T-helper 1 cell treated with Interleukin-12 subunit alpha and Interleukin-12 subunit beta and Interleukin-4 antibody, amounts not matched to agents 30 ng/mL and 1 ng/mL, for 36 hours (primary cell): ENCODE measurements around the gene MTOR. TPM values are rescaled to one million over a fixed set of nuclear protein-coding genes. Genes with fewer than 3 reads are reported as not detected.

Experiments
- intact Hi-C: fragments of 100-400 bp; cut with micrococcal nuclease; formaldehyde crosslinking; loops from one replicate; pipeline ENCODE4 v1.15.1; 2024
- total RNA-seq: library from RNA; stranded (reverse); gene quantifications from 2 replicates; pipeline ENCODE4 v1.2.3, GENCODE V29; 2022

MTOR gene
- total RNA-seq, 1 donor from 2014 or later, result 53.2 TPM

DNA sequence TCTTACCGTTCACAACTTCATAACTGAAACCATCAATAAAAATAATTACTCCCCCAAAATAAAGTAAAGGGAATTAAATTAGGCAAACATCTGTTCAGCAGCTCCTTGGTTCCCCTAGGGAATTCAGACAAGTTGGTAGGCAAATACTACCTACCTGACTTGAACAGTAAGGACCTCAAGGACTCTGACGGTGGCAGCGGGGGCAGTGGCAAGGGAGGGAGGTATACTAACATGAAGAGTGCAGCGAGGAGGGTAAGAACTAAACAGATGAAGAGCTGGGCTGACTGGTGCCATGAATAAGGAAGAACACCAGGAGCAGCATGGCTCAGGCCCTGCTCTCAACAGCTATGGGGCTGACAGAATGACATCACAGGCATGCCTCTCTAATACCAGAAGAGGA lies 33.1 kb downstream of the MTOR start:
- intact Hi-C loops, result no loop called here

DNA sequence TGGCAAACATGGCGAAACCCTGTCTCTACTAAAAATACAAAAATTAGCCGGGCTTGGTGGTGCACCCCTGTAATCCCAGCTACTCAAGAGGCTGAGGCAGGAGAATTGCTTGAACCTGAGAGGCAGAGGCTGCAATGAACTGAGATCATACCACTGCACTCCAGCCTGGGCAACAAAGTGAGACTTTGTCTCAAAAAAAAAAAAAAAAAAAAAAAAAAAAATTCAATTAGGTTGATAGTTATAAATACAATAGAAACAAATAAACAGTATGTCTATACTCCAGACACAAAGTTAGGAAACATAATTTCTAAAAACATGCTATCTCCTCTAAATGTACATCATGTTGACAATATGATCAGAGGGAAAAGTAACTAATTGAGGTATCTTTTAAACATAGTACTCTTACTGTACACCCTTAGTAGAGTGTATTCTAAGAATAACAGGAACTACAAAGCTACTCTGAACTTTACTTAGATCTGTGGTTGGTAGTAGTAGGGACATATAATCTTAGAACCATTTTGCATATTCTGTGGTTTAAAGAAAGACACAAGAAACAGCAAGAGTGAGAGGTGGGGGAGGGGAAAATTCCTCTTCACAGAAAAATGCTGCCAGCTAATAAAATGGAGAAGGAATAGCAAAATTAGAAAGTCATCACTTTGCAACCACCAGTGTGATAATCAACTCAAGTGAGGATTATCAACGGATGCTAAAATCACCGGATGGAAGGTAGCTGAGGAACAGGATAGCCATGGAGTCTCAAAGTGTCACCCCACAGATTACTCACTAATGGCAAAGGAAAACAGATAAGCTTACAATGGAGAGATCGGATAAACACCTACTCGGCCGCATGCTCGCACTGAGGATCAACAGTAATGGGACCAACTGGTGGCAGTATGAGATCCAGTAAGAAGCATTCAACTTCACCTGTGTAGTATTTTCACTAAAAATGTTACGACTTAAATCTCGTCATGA lies 35.0 kb downstream of the MTOR start:
- intact Hi-C loops, result no loop called here

DNA sequence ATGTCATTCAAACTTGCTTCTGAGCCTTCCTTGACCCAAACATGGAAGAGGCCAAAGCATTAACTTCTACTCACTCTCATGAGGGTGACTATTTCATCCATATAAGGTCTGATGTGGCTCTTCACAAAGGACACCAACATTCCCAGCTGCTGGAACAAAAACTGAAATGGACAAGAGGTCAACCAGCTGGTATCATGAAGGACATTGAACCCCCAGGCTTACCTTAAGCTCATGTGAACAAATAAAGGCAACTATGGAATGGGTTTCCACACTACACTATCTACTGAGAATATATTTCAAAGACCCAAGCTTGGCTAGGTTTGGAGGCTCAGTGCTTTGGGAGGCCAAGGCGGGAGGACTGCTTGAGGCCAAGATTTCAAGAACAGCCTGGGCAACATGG lies 46.3 kb downstream of the MTOR start:
- intact Hi-C loops, result no loop called here

DNA sequence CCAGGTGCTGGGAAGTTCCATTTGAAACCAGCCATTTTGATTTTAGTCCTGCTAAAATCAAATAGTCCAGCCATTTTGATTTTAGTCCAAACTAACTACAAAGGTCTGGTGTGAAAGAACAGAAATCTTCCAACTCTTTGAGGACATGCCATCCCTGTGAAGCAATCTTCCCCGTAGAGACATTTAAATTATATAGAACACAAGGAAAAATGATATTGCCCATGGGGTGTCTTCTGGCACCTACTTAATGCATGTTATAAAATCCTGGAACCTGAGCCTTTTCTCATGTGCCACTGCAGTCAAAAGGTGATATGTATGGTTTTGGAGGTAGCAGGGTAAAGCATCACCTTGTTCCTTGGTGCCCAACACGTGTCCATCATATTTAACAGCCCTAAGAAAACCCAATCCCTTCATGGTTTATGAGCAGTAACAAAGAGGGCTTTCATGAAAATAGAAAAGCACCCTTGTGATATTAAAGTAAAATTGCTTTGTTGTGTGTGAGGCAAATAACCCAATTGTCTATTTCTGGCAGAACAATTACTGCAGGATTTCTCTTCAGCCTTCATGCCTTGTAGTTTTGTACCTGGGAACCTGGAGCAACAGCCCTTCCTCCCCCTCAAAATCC lies 46.9 kb downstream of the MTOR start:
- intact Hi-C loops, result no loop called here

DNA sequence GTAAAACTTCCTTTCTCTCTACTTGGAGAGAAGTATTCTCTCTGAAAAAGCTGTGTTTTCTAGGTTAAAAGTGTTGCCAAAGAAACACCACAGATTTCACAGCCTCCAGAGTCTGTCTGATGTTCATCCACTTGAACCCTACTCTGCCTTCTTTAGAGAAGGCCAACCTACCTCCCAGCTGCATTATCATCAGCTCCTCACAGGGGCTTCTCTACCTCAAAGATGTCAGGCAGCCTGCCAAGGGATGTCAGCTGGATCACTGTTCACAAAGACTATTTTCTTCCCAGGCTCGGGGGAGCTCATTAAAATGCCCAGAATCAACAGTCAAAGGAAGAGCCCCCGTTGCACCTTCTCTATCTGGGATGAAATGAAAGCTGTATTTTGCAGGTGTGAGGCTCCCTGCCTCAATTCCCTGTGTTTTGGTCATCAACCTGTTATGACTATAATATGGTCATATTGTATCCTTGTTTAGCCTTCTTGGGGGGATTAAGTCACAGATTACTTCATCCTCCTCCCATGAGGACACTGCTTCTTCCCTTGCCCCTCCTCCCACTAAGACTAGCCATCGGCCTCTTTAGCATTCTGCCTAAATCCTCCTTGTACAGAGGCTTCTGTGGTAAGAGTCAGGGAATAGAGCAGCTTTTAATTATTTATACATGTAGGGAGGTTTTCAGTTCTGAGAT lies 47.5 kb downstream of the MTOR start:
- intact Hi-C loops, result no loop called here

DNA sequence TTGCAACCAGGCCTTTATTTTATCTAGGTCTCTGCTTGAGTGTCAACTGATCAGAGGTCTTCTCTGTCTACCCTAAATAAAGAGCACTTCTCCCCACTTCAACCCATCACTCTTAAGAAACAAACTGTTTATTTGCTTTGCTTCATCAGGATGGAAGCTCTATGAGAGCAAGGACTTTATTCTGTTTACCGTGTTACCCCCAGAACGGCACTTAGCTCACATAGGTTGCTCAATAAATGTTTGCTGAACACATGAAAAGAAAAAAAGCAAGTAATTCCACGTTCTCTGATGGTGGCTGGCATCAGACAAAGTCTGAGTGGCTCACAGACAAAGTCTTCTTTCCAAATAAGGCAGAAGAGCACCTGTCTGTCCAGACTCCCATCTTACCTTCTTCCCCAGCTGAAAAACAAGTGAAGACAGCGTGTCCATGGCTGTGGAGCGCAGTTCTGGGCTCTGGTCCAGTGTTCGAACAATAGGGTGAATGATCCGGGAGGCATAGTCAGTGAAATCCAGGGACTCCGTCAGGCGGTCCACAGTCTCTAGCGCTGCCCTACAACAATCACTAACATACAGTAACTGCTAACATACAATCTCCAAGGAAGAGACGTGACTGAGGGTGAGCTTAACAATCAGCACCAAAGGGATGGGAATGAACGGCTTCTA lies 50.3 kb downstream of the MTOR start:
- intact Hi-C loops, result no loop called here

DNA sequence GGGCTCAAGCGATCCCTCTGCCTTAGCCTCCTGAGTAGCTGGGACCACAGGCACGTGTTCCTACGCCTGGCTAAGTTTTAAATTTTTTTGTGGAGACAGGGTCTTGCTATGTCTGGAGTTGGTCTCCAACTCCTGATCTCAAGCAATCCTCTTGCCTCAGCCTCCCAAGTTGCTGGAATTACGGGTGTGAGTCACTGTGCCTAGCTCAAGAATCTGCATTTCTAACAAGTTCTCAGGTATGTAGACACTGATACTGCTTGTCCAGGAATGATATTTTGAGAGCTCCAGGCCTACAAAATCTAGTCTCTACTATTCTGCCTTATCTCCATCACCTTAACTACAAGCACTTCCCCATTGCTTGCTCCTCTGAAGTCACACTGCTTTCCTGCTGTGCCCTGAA lies 50.9 kb downstream of the MTOR start:
- intact Hi-C loops, result no loop called here

DNA sequence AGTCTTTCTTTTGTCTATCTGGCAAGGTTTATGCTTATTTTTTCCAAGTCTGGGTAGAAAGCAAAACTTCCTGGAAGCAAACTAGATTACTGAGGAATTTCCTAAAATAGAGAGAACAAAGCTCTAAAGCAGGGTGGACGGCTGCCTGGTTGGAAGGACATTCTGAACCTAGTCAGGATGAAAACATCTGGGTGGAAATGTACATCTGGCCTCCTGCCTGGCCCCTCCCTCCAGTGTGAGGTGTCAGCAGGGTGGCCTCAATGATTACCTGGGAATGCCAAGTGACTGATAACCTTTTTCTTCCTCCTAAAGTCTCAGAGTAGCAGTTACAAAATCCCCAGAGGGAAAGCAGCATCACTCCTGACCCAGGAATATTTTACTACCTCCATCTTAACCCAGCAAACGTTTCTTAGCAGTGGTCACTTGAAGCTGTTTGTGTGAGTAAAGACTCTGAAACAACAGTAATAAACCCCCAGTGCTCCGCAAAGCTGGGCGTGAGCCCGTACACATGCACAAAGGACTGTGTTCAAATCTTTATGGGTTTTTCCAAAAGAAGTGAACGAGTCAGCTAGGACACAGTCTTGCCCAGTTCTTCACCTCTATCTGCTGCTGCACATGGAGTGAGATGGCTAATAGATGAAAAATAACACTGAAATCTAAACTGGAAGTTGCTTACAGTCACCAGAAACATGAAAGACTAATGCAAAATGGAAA lies 54.3 kb downstream of the MTOR start:
- intact Hi-C loops, result no loop called here

DNA sequence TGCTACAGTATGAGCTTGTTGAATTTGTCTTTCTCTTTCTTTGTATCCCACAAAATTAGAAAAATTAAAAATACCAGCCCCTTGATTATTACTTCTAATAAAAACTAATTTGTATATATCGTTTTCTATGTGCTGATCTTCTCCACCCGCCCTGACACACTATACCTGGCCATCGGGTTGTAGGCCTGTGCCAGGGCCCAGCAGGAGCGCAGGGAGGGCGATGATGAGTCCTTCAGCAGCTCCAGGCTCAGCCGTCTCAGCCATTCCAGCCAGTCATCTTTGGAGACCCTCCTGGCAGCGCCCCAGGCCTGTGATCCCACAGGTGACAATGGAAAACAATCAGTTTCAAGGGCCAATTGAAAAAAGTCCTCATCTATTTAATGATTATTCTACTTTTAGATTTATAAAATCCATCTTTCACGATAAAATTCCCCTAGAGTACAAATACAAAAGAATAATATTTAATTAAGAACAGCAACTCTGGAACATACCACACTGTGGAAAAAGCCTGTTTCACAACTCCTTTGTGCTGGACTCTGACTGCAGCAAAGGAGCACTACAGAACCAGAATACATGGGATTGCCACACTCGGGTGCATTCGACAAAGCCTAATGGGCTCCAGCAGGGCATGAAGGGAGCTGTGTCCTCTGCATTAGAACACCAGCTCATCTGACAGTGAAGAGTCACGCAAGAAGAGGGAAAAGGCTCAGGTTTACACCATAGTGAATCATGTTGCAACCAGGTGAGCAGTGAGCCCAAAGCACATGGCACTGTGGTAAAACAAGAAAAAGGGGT lies 57.8 kb downstream of the MTOR start:
- intact Hi-C loops, result no loop called here

DNA sequence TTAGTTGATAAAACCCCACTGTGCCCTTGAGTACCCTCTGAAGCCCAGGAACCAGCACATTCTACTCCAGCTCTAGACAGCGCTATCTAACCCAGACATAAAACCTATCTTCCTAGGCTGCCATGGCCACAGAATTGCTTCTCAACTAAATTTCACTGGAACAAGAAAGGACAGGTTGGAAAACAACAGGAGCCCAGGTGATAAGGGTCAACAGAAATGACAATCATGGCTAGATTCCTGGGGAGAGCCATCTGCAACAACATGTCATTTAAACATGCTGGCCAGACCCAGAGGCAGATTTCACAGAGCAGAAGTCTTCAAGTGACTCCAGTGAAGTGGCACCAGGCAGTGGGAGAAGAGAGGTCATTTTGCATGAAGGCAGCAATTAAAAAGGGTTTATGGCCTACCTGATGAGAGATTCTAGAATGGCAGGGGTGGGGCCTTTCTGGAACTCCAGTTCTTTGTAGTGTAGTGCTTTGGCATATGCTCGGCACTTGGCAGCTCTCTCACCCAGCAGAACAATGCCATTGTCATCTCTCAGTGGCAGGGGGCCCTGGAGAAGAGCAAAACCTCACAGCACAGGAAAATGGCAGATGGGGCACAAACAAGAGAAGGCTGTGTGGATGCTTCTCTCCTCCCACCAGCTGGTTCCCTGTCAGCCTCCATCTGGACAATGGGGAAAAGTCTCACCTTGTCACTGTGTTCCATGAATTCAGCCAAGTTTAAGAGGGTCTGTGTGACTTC lies 63.3 kb downstream of the MTOR start:
- intact Hi-C loops, result no loop called here

DNA sequence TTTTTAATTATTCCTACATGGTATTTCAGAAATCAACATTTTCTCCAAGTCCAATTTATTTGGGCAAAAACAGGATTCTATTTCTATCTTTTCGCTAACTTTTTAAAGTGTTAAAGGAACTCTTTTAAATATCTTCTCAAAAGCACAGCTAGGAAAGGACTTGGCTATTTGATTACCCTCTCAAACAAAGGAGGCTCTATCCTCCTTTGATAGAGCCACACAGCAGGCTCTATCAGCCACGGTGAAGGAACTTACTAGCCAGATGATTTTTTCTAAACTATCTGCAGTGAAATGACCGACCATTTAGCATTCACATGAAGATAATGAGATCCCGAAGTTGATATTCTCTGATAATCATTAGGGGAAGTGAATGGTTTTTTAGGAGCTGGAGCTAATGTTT lies 64.1 kb downstream of the MTOR start:
- intact Hi-C loops, result no loop called here

DNA sequence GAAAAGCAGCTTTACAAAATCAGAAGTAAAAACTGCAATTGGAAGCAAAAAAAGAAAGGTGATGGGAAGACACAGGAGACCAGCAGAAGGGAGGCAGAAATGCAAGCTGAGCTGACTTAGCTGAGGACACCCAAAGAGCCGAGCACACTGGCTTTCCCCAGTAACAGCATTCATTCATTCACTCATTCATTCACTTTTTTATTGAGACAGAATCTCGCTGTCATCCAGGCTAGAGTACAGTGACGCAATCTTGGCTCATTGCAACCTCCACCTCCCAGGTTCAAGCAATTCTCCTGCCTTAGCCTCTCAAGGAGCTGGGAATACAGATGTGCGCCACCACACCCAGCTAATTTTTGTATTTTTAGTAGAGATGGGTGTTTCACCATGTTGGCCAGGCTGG lies 65.0 kb downstream of the MTOR start:
- intact Hi-C loops, result no loop called here

DNA sequence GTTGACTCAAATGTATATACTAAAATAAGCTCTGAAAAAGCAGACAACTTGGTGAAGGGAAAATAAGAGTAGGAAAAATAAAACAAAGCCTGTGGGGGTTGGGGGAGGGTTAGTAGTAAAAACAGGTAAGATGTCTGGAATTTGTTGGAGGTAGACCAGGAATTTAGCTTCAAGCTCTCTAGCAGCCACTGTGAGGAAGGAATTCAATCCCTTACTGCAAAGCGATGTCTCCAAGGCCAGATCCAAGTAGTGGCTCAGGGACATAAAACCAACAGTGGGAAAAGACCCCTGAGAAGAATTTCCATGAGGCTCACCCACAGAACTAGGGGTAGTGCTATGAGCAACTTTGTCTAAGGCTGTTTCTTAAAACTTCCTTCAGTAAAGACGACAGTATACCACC lies 65.4 kb downstream of the MTOR start:
- intact Hi-C loops, result no loop called here

DNA sequence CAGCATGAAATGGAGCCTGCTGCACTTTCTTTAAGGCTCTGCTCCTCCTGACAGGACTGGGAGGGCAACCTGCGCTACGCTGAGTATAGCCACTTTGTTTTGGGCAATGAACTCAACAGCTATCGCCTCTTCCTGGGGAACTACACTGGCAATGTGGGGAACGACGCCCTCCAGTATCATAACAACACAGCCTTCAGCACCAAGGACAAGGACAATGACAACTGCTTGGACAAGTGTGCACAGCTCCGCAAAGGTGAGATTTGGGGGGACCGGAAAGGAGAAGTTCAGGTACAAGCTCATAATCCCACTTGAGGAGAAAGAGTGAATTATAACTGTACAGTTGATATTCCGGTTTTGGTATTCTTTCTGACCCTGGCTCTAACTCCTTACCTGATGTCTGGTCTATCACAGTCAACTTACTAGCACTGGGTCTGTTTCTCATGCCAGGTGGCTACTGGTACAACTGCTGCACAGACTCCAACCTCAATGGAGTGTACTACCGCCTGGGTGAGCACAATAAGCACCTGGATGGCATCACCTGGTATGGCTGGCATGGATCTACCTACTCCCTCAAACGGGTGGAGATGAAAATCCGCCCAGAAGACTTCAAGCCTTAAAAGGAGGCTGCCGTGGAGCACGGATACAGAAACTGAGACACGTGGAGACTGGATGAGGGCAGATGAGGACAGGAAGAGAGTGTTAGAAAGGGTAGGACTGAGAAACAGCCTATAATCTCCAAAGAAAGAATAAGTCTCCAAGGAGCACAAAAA lies 67.8 kb downstream of the MTOR start:
- intact Hi-C loops, result no loop called here

DNA sequence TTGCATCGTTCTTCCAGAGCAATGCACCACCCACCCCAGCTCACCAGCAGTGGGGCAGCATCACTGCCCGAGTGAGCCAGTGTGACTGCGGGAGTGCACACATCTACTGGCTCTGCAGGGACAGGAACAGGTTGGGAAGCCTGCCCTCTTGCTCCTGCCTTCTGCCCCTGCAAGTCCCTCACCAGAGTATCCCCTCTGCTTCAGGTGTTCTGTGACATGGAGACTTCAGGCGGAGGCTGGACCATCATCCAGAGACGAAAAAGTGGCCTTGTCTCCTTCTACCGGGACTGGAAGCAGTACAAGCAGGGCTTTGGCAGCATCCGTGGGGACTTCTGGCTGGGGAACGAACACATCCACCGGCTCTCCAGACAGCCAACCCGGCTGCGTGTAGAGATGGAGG lies 69.0 kb downstream of the MTOR start:
- intact Hi-C loops, result no loop called here

DNA sequence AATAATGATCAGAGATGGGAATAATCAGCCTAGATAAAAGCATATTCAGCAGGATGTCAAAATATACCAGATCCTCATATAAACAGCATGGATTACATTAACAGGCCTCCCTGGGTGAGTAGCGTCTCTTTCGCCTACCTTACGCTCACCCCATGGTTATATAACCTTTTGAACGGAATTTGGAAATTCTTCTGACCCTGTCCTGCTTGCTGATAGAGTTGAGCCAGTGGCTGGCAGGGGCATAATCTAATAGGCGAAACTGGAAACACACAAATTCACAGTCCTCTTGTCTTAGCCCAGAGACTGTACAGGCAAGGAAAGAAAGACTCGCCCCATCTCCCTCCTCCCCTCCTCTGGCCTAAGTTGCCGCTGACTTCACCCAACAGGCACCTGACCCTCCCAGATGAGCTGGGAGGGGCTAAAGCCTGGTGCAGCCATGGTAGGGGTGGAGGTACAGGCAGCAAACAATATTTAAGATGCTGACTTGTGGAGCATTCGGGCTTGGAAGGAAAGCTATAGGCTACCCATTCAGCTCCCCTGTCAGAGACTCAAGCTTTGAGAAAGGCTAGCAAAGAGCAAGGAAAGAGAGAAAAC lies 73.4 kb downstream of the MTOR start, which contains the start of gene ANGPTL7:
Gene ANGPTL7 (plus strand): TSS at position 498 of the 594 bp plus-strand sequence. CDS start 225 bp downstream, outside the sequence.
- intact Hi-C loops, result no loop called here

DNA sequence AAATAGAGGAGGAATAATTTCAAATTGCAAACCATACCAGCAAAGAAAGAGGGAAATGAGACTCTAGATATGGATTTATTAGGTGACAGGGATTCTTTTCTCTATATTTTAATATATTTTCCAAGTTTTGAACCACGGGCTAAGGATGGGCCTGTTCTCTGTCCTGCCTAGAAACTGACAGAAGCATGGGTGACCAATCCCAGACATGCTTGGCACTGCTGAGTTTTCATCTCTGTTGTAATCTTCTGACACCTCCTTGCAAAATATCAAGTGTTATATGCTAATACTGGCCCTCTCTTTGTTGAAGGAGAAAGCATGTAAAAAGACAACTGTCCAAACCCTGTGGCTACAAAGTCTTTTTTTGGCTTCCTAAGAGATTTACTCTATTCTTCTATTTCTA lies 74.0 kb downstream of the MTOR start:
- intact Hi-C loops, result no loop called here

DNA sequence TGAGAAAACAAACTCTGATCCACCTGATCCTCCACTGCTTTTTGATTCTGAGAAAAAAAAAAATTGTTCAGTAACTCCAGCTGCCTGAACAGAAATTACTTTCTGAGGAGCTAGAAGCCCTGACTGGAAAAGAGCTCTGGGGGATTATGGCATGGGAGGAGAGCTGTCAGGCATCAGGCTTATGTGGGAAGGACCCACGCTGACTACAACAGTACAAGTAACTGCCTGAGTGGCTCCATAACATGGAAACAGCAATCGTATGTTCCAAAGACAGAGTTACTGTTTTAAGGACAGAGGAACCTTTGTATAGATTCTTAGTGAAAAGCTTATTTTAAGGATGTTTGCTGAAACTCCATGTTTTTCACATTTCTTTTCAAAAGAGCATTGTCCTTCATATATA lies 74.4 kb downstream of the MTOR start:
- intact Hi-C loops, result no loop called here
